Measurements from ENCODE around the gene HSF5. TPM values are rescaled to one million over a fixed set of nuclear protein-coding genes. Genes with fewer than 3 reads are reported as not detected.

The HSF5 gene
- total RNA-seq, 1 donor from 2014 or later: under 0.01 TPM

- FAIRE-seq: no peak
- no peak for DNase-seq (ENCODE audit: low spot score in 2 of 2)
Measured at GRCh38 chr17:58376472-58377000, 111.7 kb downstream of the HSF5 start.

- FAIRE-seq: no peak
- DNase-seq (ENCODE audit: low spot score in 2 of 2): no peak
Measured at GRCh38 chr17:58375811-58376210, 112.4 kb downstream of the HSF5 start.

- DNase-seq (ENCODE audit: low spot score in 2 of 2) (no peak), FAIRE-seq (no peak)
Measured at GRCh38 chr17:58375256-58375655, 113.0 kb downstream of the HSF5 start.

GRCh38 chr17:58373923-58374322, 114.3 kb downstream of the HSF5 start:
- no peak for DNase-seq (ENCODE audit: low spot score in 2 of 2)
- FAIRE-seq: no peak

GRCh38 chr17:58373003-58373402, 115.2 kb downstream of the HSF5 start:
- no peak for FAIRE-seq
- DNase-seq (ENCODE audit: low spot score in 2 of 2): no peak

GRCh38 chr17:58371300-58371950, 116.8 kb downstream of the HSF5 start:
- DNase-seq (ENCODE audit: low spot score in 2 of 2) (no peak), FAIRE-seq (no peak)

- DNase-seq (ENCODE audit: low spot score in 2 of 2): no peak
- no peak for FAIRE-seq
Measured at GRCh38 chr17:58370716-58371115, 117.5 kb downstream of the HSF5 start.

- no peak for DNase-seq (ENCODE audit: low spot score in 2 of 2)
- FAIRE-seq: no peak
Measured at GRCh38 chr17:58370309-58370708, 117.9 kb downstream of the HSF5 start.

Other genes with a start within 250 kb of the HSF5 start
- gene LPO, start 249.8 kb downstream of the HSF5 start, total RNA-seq: not detected
- gene MPO, start 207.5 kb downstream of the HSF5 start, total RNA-seq: 1.2 TPM
- 31.0 TPM for gene TSPOAP1, start 159.6 kb downstream of the HSF5 start, total RNA-seq
- gene SUPT4H1, start 136.2 kb downstream of the HSF5 start, total RNA-seq: 35.1 TPM
- gene RNF43, start 70.9 kb downstream of the HSF5 start, total RNA-seq: 0.41 TPM
- 126 TPM for gene MTMR4, start 26.2 kb upstream of the HSF5 start, total RNA-seq
- gene TEX14, start 203.6 kb upstream of the HSF5 start, total RNA-seq: under 0.01 TPM
- gene RAD51C, start 204.2 kb upstream of the HSF5 start, total RNA-seq: 36.3 TPM

All from frontal cortex (tissue), 4 donors.